AG20443 (cell line): Measurements from ENCODE around the gene ACTL6B.
"Not testable (repeated sequence)": the region's sequence is repeated elsewhere in the genome, so short reads cannot be mapped to it uniquely, and the experiment has no call there.

Experiments used
- DNase-seq: peaks from one replicate; pipeline ENCODE4 v3.0.0; 2012; ENCODE audit warnings: low spot score, mixed read lengths

The ACTL6B gene

GRCh38 chr7:100671353-100672327, 15.4 kb upstream of the ACTL6B start:
- DNase-seq, result no peak

DNA sequence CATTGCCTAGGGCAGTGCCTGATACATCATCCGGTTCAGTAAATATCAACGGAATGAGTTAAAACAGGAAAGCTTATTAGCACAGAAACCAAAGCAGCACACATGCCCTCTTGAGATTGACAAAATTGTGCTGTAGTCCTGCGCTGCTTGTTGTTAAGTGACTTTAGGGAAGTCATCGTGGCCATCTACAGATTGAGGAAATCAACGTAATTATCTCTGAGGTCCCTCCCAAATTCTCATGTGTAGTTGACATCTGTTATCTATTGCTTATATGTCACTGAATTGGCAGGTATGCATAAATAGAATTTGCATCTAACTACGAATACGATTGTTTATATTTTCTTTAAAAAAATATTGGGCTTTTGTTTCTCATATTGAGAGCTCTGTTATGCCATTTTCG, 13.8 kb upstream of the ACTL6B start:
- DNase-seq, result no peak

DNA sequence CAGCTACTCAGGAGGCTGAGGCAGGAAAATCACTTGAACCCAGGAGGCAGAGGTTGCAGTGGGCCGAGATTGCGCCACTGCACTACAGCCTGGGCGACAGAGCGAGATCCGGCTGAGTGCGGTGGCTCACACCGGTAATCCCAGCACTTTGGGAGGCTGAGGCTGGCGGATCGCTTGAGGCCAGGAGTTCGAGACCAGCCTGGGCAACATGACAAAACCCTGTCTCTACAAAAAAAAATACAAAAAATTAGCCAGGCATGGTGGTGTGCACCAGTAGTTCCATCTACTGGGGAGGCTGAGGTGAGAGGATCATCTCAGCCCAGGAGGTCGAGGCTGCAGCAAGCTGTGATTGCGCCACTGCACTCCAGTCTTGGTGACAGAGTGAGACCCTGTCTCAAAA, 12.9 kb upstream of the ACTL6B start:
- not testable (repeated sequence) for DNase-seq

- no peak for DNase-seq
Measured at GRCh38 chr7:100668069-100668449, 11.8 kb upstream of the ACTL6B start.

- DNase-seq, result no peak
Measured at GRCh38 chr7:100667331-100668068, 11.3 kb upstream of the ACTL6B start.

DNA sequence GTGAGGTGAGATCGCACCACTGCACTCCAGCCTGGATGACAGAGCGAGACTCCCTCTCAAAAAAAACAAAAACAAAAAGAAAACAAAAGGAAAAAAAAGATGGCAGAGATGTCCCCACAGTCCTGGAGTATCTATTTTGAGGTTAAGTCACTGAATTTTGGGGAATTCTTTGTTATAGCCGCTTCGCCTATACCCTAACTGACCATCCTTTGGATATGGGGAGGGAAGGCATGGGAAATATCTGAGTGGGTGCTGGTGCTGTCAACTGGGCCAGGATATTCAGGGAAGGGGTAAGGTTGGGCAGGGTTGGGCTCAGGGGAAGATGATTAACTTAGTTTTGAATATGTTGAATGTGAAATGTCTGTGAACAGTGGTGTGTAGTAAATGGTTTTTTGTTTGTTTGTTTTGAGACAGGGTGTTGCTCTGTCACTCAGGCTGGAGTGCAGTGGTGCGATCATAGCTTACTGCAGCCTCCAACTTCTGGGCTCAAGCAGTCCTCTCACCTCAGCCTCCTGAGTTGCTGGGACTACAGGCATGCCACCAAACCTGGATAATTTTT, 9.0 kb upstream of the ACTL6B start:
- no peak for DNase-seq

- DNase-seq, result not testable (repeated sequence)
Measured at GRCh38 chr7:100662194-100662776, 6.0 kb upstream of the ACTL6B start.

- DNase-seq, result no peak
Measured at GRCh38 chr7:100654908-100655831, 1.1 kb downstream of the ACTL6B start.

DNA sequence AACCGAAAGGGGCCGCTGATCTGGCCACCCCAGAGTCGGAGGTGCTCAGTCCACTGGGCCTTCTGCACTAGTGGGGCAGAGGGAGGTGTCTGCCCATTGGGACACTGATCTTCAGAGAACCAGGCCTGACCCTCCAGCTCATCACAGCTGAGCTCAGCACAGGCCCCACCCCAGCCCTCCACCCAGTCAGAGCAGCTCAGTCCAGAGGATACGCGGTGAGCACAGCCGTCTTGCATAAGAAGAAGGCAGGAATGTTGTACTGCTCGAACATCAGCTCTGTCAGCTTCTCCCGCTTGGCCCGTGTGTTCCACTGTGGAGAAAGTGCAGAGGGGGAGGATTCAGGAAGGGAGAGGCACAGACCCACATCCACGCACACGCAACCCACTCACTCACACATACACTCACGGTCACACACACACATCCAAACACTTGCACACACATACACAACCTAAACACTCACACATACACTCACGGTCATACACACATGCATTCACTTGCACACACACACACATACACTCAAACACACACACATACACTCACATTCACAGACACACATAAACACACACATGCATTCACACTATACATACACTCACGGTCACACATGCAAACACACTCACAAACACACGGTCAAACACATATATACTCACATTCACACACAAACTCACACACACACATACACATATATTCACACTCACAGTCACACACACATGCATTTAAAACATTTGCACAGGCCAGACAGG, 6.3 kb downstream of the ACTL6B start:
- DNase-seq, result no peak

- no peak for DNase-seq
Measured at GRCh38 chr7:100642534-100642907, 13.7 kb downstream of the ACTL6B start.

DNA sequence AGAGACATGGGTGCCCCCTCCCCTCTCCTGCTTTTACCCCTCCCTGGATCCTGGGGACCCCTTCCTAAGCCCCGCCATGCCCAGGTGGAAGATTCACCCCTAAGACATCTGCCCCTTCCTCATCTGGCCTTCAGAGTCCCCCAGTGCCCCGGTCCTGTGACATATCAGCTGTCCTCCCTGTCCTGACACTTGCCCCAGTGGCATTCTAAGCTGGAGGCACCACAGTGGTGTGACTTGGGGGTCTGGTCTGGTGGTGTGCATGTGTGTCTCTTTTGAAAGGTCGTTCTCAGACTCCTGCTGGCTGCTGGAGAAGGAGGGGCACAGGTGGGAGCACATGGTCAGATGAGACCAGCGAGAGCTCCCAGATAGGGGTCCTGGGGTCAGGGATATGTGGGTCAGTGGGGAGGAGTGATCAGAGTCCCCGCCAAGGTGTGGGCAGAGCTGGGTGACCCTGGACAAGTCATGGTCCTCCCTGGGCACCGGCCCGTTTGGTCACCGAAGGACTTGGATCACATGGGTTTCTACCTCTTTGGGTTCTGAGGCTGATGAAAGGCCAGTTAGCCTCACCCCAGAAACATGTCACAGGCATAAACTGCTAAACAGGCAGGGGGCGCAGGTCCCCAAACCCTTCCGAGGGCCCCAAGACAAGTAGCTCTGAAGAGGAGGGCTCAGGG, 14.3 kb downstream of the ACTL6B start:
- no peak for DNase-seq

DNA sequence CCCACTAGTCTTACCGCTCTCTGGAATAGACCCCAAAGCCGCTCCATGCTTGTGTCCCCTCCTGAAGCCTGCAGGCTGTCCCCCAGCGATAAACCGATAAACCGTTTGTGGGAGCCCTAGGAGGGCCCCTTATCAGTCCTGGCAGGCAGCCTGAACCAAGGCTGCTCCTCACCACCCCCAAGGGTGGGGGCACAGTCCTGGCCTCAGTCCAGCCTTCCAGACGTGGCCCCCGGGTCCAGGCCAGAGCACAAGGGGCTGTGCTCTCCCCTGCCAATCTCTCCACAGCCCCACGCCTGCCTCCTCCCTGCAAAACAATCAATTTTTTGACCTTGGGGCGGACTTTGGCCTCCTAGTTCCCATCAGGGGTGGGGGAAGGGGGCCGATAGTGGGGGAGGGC, 14.8 kb downstream of the ACTL6B start, which contains the start of gene TFR2:
TFR2 (minus strand) TSS at position 90 of the 397 bp plus-strand sequence; CDS start at position 47, 43 bp downstream.
- DNase-seq, result no peak

- DNase-seq, result no peak
Measured at GRCh38 chr7:100640517-100641440, 15.5 kb downstream of the ACTL6B start.

- no peak for DNase-seq
Measured at GRCh38 chr7:100639995-100640516, 16.2 kb downstream of the ACTL6B start.

GRCh38 chr7:100632951-100633717, 23.1 kb downstream of the ACTL6B start:
- peak; percentile 72 for DNase-seq

- no peak for DNase-seq
Measured at GRCh38 chr7:100630066-100630465, 26.2 kb downstream of the ACTL6B start.

- no peak for DNase-seq
Measured at GRCh38 chr7:100629117-100629716, 27.0 kb downstream of the ACTL6B start.

- no peak for DNase-seq
Measured at GRCh38 chr7:100627238-100627549, 29.1 kb downstream of the ACTL6B start.
